DOHH2 (cell line): ENCODE results near the gene HYAL2.

Experiments used
- H3F3A ChIP-seq: fragments of 200-600 bp; sonication (generic), shearing (Covaris generic); 2 replicates; pipeline ENCODE4 v1.6.0; 2016; ENCODE audit warnings: antibody characterized with exemption, mild to moderate bottlenecking; ENCODE audit not compliant: control insufficient read depth, insufficient read depth
- H3K27ac ChIP-seq: fragments of 200-600 bp; sonication (generic); 2 replicates; pipeline ENCODE4 v1.5.1; 2014; ENCODE audit warnings: low read depth, mild to moderate bottlenecking, low read length, moderate library complexity
- H3K27me3 ChIP-seq: fragments of 200-600 bp; sonication (generic); 2 replicates; pipeline ENCODE4 v1.6.1; 2014; ENCODE audit warnings: mild to moderate bottlenecking, low read length, mixed read lengths; ENCODE audit not compliant: control insufficient read depth
- H3K36me3 ChIP-seq: fragments of 200-600 bp; sonication (generic); 2 replicates; pipeline ENCODE4 v1.6.1; 2014; ENCODE audit warnings: mild to moderate bottlenecking, low read length, moderate library complexity, mixed read lengths; ENCODE audit not compliant: control insufficient read depth
- H3K4me1 ChIP-seq: fragments of 200-600 bp; sonication (generic); 2 replicates; pipeline ENCODE4 v1.6.1; 2014; ENCODE audit warnings: mild to moderate bottlenecking, low read length, mixed read lengths; ENCODE audit not compliant: control insufficient read depth
- H3K4me2 ChIP-seq: fragments of 200-600 bp; sonication (generic); 2 replicates; pipeline ENCODE4 v1.6.0; 2014; ENCODE audit warnings: mild to moderate bottlenecking, low read length, moderate library complexity
- H3K4me3 ChIP-seq: fragments of 200-600 bp; sonication (generic); 2 replicates; pipeline ENCODE4 v1.5.1; 2014; ENCODE audit warnings: mild to moderate bottlenecking, low read length, mixed read lengths
- H3K79me2 ChIP-seq: fragments of 200-600 bp; sonication (generic); 2 replicates; pipeline ENCODE4 v1.6.1; 2014; ENCODE audit warnings: mild to moderate bottlenecking, low read length, mixed read lengths; ENCODE audit not compliant: control insufficient read depth
- H3K9me2 ChIP-seq: fragments of 200-600 bp; sonication (generic); replicated peaks from 2 replicates; pipeline ENCODE4 v1.6.1; 2014; ENCODE audit warnings: mild to moderate bottlenecking, low read length, mixed read lengths; ENCODE audit not compliant: control insufficient read depth
- H3K9me3 ChIP-seq: fragments of 200-600 bp; sonication (generic); 2 replicates; pipeline ENCODE4 v1.6.1; 2014; ENCODE audit warnings: antibody characterized with exemption, low read length, mixed read lengths; ENCODE audit not compliant: control insufficient read depth, insufficient read depth
- H4K20me1 ChIP-seq: fragments of 200-600 bp; sonication (generic); 2 replicates; pipeline ENCODE4 v1.6.0; 2014; ENCODE audit warnings: low read depth, mild to moderate bottlenecking, antibody characterized with exemption, low read length, moderate library complexity; ENCODE audit not compliant: control insufficient read depth, insufficient read depth
- EZH2phosphoT487 ChIP-seq: fragments of 200-600 bp; sonication (generic); IDR thresholded peaks from 2 replicates; pipeline ENCODE4 v1.6.1; 2017; ENCODE audit warnings: borderline replicate concordance, mild to moderate bottlenecking, antibody characterized with exemption, low read length, moderate library complexity, mixed read lengths
- TF ChIP-seq, protein P1 (sequence below): fragments of 200-600 bp; sonication (generic); IDR thresholded peaks from one replicate; pipeline ENCODE4 v1.5.1; 2014; ENCODE audit warnings: antibody characterized with exemption, mild to moderate bottlenecking, low read depth, low read length; ENCODE audit not compliant: poor library complexity, severe bottlenecking

Gene HYAL2

DNA sequence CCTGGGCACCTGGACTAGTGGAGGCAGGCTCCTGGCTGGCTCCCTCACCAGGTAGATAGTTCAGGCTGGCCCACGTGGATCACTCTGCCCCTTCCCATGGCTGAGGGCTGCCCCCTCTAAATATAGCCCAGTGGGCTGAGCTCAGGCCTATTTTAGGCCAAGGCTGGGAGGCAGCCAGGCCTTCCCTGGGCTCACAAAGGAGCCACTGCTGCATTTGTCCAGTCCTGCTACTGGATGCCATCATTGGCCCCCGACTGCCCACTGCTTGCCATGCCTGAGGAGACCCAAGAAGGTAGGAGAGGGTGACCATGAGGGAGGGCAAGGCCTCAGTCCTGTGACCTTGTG, 43.7 kb downstream of the HYAL2 start, which contains the start of gene LSMEM2:
Gene LSMEM2, plus strand, starts transcription at position 208 of the 345 bp plus-strand sequence. Its CDS starts 27 bp downstream, at position 235.
- Histone ChIP-seq H3K4me3 (no peak within 1 kb of the TSS), H3K4me1 (peaks cover 12% of the 10 kb centered on the region), H3K27ac (no peak within 1 kb of the TSS), H4K20me1 (no peaks in the 10 kb centered on the region), H3K27me3 (peaks cover 27% of the 10 kb centered on the region), H3F3A (no peaks in the 10 kb centered on the region), H3K36me3 (no peaks in the 10 kb centered on the region), H3K4me2 (no peak within 1 kb of the TSS), H3K9me2 (no peaks in the 10 kb centered on the region), H3K79me2 (no peaks in the 10 kb centered on the region), H3K9me3 (no peaks in the 10 kb centered on the region)
- TF ChIP-seq, protein P1, sequence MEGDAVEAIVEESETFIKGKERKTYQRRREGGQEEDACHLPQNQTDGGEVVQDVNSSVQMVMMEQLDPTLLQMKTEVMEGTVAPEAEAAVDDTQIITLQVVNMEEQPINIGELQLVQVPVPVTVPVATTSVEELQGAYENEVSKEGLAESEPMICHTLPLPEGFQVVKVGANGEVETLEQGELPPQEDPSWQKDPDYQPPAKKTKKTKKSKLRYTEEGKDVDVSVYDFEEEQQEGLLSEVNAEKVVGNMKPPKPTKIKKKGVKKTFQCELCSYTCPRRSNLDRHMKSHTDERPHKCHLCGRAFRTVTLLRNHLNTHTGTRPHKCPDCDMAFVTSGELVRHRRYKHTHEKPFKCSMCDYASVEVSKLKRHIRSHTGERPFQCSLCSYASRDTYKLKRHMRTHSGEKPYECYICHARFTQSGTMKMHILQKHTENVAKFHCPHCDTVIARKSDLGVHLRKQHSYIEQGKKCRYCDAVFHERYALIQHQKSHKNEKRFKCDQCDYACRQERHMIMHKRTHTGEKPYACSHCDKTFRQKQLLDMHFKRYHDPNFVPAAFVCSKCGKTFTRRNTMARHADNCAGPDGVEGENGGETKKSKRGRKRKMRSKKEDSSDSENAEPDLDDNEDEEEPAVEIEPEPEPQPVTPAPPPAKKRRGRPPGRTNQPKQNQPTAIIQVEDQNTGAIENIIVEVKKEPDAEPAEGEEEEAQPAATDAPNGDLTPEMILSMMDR, result no peak
- TF ChIP-seq EZH2phosphoT487, result no peak

- Histone ChIP-seq H3K9me2 (no peaks in the 10 kb centered on the region), H3F3A (no peaks in the 10 kb centered on the region), H3K27me3 (peaks cover 33% of the 10 kb centered on the region), H3K4me3 (no peak overlapping the region), H3K4me1 (peaks cover 14% of the 10 kb centered on the region), H3K4me2 (no peak overlapping the region), H4K20me1 (no peaks in the 10 kb centered on the region), H3K36me3 (no peaks in the 10 kb centered on the region), H3K9me3 (no peaks in the 10 kb centered on the region), H3K27ac (no peak overlapping the region), H3K79me2 (no peaks in the 10 kb centered on the region)
- no peak for TF ChIP-seq EZH2phosphoT487
- TF ChIP-seq, protein P1, result no peak
These were observed 44.2 kb downstream of the HYAL2 start for GRCh38 chr3:50278123-50278879.

- H3K4me1 ChIP-seq, result peaks cover 19% of the 10 kb centered on the region
- no peaks in the 10 kb centered on the region for H3K36me3 ChIP-seq
- H3F3A ChIP-seq, result no peaks in the 10 kb centered on the region
- H3K9me3 ChIP-seq, result no peaks in the 10 kb centered on the region
- H3K27ac ChIP-seq, result no peak overlapping the region
- TF ChIP-seq, protein P1, result no peak
- no peak for TF ChIP-seq EZH2phosphoT487
- no peaks in the 10 kb centered on the region for H3K79me2 ChIP-seq
- peaks cover 36% of the 10 kb centered on the region for H3K27me3 ChIP-seq
- no peaks in the 10 kb centered on the region for H4K20me1 ChIP-seq
- H3K4me3 ChIP-seq, result no peak overlapping the region
- no peaks in the 10 kb centered on the region for H3K9me2 ChIP-seq
- no peak overlapping the region for H3K4me2 ChIP-seq
These were observed 45.8 kb downstream of the HYAL2 start for GRCh38 chr3:50276762-50277101.
